Prostate gland (tissue), 2 donors: ENCODE results near the gene PKN2. TPM values are rescaled to one million over a fixed set of nuclear protein-coding genes. Genes with fewer than 3 reads are reported as not detected.

Source experiments
- DNase-seq: peaks from one replicate; pipeline ENCODE4 v3.0.0-alpha.2; 2019; ENCODE audit warnings: low spot score
- H3K27ac ChIP-seq, 2 donors: fragments of 200-600 bp; sonication (generic); 2 replicates each; pipeline ENCODE4 v1.5.1; 2017 to 2019
- H3K27me3 ChIP-seq: fragments of 200-600 bp; sonication (generic); replicated peaks from 2 replicates; pipeline ENCODE4 v1.5.1; 2019; ENCODE audit not compliant: insufficient read depth
- H3K36me3 ChIP-seq, 2 donors: fragments of 200-600 bp; sonication (generic); 1 replicate in 1 of 2; 2 replicates in 1 of 2; pipeline versions ENCODE4 v1.5.1 to v1.8.1; 2017 to 2019
- H3K4me1 ChIP-seq: fragments of 200-600 bp; sonication (generic); replicated peaks from 2 replicates; pipeline ENCODE4 v1.5.1; 2019
- H3K4me3 ChIP-seq, 2 donors: fragments of 200-600 bp; sonication (generic); 2 replicates each; pipeline ENCODE4 v1.5.1; 2017 to 2019
- H3K9me3 ChIP-seq: fragments of 200-600 bp; sonication (generic); 2 replicates; pipeline ENCODE4 v1.5.1; 2017
- POLR2A ChIP-seq: fragments of 450-650 bp; IDR thresholded peaks from one replicate; pipeline ENCODE4 v1.6.1; 2016; ENCODE audit warnings: antibody characterized with exemption, mild to moderate bottlenecking
- POLR2AphosphoS5 ChIP-seq: sonication (generic); formaldehyde crosslinking; IDR thresholded peaks from one replicate; pipeline ENCODE4 v1.6.1; 2017; ENCODE audit warnings: antibody characterized with exemption
- WGBS: methylation state at CpG from one replicate; pipeline ENCODE4 v1.1.5; 2018; 5-methylcytosine and 5-hydroxymethylcytosine counted together
- intact Hi-C: fragments of 100-400 bp; cut with DNase I; formaldehyde crosslinking; loops from one replicate; pipeline ENCODE4 v1.14.2; 2022
- small RNA-seq, 2 donors: library from RNA; depleted of rRNA; stranded (forward); fragments of <200 nt; gene quantifications; one replicate each; pipeline ENCODE3, GENCODE V24; 2016
- total RNA-seq, 2 donors: library from RNA; depleted of rRNA; stranded (reverse); fragments of >200 nt; gene quantifications; one replicate each; pipeline ENCODE4 v1.1.0, GENCODE V29; 2016
- TF ChIP-seq, protein P1 (sequence below), 4 experiments: fragments of 200-600 bp in 2 of 4; fragments of 450-650 bp in 2 of 4; sonication (generic) in 2 of 4; IDR thresholded peaks; 1 replicate in 3 of 4; 2 replicates in 1 of 4; pipeline ENCODE4 v1.5.1; 2016 to 2019; ENCODE audit warnings: antibody characterized with exemption in 4 of 4, mild to moderate bottlenecking in 2 of 4, moderate library complexity in 2 of 4

PKN2 gene
- total RNA-seq, 2 donors from 2014 or later: 35.2 to 36.2 TPM

GRCh38 chr1:88883156-88883555 lies 199.1 kb downstream of the PKN2 start:
- H3K4me1 ChIP-seq: peaks cover 2% of the 10 kb centered on the region
- intact Hi-C loops: loop anchor here (10.0 kb wide), 1 partner anchor 88 kb away; no protein-coding TSS in a partner anchor

More at GRCh38 chr1:88883156-88883555, 199.1 kb downstream of the PKN2 start:
- DNase-seq: no peak
- 83% methylated on average over 3 of the region's 3 CpGs for whole genome bisulfite sequencing
- TF ChIP-seq POLR2AphosphoS5 (no peak), POLR2A (no peak)
- TF ChIP-seq, protein P1, sequence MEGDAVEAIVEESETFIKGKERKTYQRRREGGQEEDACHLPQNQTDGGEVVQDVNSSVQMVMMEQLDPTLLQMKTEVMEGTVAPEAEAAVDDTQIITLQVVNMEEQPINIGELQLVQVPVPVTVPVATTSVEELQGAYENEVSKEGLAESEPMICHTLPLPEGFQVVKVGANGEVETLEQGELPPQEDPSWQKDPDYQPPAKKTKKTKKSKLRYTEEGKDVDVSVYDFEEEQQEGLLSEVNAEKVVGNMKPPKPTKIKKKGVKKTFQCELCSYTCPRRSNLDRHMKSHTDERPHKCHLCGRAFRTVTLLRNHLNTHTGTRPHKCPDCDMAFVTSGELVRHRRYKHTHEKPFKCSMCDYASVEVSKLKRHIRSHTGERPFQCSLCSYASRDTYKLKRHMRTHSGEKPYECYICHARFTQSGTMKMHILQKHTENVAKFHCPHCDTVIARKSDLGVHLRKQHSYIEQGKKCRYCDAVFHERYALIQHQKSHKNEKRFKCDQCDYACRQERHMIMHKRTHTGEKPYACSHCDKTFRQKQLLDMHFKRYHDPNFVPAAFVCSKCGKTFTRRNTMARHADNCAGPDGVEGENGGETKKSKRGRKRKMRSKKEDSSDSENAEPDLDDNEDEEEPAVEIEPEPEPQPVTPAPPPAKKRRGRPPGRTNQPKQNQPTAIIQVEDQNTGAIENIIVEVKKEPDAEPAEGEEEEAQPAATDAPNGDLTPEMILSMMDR (IDR thresholded peaks at IDR 0.05): no peak
- Histone ChIP-seq H3K4me3 (no peak overlapping the region), H3K9me3 (no peaks in the 10 kb centered on the region), H3K27me3 (no peaks in the 10 kb centered on the region), H3K36me3 (no peaks in the 10 kb centered on the region), H3K27ac (no peak overlapping the region)

Small RNA genes lying within 50 kb of the gene (small RNA-seq; reads per million reads assigned to genes)
- 0 reads per million in 2 donors for gene RNU6-125P

Other genes starting within 250 kb of the PKN2 start
- 10 to 100 TPM; 29.8 to 34.0 TPM for gene GTF2B, start 207.3 kb downstream of the PKN2 start, total RNA-seq